GM23248 (cell line): ENCODE results near the gene ABCE1.

ENCODE experiments used
- EZH2 ChIP-seq: fragments of 200-600 bp; sonication (generic); IDR thresholded peaks from 2 replicates; pipeline ENCODE4 v1.6.1; 2018; ENCODE audit warnings: antibody characterized with exemption, mild to moderate bottlenecking; ENCODE audit not compliant: insufficient read depth, poor library complexity, severe bottlenecking
- EZH2phosphoT487 ChIP-seq: fragments of 200-600 bp; sonication (generic); IDR thresholded peaks from 2 replicates; pipeline ENCODE4 v1.6.1; 2018; ENCODE audit warnings: antibody characterized with exemption, moderate library complexity, mild to moderate bottlenecking, low read depth; ENCODE audit not compliant: insufficient read depth

DNA sequence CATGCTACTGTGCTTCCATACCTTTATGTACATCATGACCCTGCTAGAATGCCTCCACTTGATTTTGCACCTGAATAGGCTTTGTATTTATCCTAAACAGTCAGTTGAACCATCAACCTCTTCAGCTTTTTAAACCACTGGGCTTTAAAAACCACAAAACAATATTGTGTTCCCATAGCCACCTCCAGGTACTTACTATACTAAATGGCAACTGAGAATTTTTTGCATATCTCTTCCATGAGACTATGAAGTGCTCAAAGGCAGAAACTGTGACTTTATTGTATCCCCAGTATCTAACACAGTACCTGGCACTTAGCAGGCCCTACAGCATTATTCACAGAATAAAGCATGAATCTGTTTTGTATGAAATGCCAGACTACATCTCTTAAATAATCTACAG, 39.9 kb upstream of the ABCE1 start:
- TF ChIP-seq EZH2: no peak
- no peak for TF ChIP-seq EZH2phosphoT487
